Activated gamma-delta T cell treated with Interleukin-2 at 50 U/mL for 16 hours (primary cell): ENCODE measurements around the gene HSDL1.

Experiments
- DNase-seq: peaks from one replicate; pipeline ENCODE4 v3.0.0-alpha.2; 2020

Gene HSDL1

DNA sequence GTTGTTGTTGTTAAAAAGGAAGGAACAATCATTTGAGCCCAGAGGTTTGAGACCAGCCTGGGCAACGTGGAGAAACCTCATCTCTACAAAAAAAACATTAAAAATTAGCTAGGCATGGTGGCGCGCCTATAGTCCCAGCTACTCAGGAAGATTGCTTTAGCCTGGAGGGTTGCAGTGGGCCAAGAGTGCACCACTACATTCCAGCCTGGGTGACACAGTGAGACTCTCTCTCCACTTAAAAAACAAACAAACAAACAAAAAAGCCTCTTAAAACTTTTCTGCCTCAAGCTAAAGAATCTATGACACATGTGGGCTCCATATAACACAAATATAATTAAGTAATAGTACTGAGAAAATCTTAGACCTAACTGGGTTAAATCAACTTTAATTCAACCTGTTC lies 40.7 kb downstream of the HSDL1 start:
- no peak for DNase-seq

DNA sequence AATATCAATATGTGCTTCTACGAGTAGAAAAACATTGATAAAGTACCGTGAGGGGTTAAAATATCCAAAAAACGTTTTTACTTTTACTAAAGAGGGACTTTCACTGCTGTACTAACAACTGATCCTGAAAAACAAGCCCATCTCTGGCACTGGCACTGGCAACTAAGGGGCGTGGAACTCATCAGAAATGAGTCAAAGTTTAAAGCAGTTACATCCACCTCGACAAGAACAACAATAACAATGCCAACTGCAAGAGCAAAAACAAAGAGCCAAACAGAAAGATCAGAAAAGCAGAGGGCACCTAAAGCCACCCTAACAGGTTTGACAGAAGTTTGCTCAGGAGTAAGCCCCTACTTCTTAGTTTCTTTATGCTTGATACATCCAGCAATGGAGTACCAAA lies 41.3 kb downstream of the HSDL1 start:
- DNase-seq, result no peak

DNA sequence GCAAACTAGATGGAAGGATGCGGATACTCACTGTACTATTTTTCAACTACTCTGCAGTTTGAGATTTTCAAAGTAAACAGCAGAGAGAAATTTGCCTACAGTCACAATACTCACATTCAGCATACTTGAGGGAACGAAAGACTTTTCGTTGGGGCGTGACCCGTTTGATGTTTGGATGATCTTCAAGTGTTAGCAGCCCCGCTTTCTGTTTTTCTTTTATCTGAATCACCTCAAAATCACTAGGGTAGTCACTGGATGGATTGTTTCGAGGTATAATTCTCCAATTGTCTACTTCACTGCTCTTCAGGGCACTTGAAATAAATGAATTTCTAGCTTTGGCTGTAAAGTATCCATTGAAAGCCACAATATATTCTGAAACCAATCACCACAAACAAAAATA lies 46.0 kb downstream of the HSDL1 start:
- no peak for DNase-seq

DNA sequence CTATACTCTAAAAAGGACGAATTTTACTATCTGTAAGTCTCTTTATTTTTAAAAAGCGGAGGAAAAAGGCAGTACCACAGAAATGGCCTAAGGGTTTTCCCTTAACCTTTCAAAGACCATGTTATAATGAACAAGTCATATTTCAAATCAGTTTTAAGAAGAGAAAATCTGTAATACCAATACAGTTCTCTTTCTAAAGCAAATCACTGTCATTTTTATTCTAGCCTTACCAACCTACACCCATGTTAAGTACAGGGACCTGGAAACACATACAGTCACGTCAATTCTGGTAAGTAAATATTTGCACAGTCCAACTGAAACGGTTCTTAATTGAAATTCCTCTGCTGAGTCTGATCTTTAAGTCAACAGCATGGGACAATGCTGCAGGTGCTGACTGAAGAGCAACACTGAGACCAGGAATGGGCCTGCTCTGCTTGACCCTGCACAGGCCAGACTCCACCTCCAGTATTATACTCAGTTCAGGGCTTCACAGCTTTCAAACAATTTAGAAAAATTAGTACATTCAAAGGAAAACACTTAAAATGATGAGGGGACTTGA lies 48.5 kb downstream of the HSDL1 start:
- no peak for DNase-seq

DNA sequence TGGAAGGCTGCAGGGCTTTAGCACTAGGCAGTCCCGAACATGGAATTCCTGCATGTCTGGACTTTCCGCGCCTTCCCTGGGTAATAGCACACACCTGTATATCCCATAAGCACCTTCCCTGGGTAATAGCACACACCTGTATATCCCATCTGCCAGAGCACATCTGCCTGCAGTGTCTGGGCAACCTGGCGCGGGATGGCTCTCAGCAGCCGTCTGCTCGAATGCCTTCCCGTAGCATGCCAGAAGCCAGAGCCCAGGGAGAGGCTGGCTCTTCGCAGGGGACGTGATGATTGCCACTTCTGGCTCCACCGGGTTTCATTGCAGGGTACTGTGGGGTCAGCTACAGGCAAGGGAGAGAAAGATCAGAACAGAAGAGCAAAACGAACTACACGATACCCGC lies 49.5 kb downstream of the HSDL1 start:
- no peak for DNase-seq

DNA sequence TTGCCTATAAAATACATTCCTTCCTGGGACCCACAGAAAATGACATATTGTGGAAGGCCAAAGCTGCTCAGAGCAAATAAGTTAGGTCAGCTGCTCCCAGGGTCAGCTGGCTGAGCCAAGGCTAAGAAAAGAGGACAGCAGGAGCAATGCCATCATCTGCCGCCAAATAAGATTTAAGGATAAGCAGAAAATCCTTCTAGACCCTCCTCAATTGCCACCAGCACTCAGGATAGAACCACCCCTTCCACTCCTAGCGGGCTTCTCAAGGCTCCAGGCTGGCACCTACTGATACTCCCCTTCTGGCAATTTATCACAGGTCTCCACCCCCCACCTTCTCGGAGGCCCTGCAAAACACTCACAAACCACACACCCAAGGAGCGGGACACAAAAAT lies 51.1 kb downstream of the HSDL1 start:
- DNase-seq, result no peak

DNA sequence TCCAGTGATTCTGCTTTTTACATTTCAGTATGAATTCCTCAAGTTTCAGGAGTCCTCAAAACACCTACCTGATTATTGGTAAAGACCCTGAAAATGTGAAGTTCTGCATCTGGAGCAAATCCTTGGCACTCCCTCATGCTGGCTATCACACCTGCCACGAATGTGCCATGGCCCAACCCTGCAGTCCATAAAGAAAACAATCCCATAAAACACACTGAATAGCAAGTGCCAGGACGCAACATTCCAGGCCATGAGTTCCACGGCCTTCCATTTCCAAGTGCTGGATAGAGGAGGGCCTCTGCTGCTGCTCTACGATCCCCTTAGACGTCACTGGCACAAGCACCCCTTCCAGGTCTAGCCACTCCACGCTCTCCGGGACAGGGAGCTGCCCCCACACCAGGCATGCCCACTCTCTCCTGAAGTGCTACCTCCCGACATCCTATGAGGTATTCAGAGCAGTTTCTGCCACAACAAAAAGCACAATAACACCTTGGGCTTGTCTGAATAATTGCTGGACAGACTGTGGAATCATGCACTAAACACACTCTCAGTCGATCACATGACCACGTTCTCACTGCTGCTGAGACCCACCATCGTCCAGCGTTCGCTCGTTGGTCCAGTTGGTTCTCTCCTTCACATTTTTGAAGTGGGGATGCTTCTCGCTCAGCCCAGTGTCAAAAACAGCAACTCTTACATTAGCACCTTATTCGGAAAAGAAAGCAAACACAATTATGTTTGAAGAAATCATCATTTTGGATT lies 51.7 kb downstream of the HSDL1 start:
- no peak for DNase-seq

DNA sequence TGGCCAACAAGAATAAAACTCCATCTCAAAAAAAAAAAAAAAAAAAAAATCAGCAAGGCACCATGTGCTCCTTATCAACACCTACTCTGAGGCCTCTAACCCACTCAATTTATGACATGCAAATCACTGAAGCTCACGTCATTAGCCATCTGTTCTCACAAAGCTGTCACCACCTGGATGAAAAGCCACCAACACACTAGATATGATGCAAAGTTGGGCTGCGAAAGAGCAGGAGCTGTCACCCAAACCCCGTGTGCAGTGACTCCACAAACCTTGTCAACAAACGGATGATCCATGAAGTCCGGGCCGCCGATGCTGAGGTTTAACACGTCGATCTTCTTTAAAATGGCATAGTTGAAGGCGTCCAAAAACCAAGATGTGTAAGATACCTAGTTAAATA lies 53.5 kb downstream of the HSDL1 start:
- DNase-seq, result no peak

DNA sequence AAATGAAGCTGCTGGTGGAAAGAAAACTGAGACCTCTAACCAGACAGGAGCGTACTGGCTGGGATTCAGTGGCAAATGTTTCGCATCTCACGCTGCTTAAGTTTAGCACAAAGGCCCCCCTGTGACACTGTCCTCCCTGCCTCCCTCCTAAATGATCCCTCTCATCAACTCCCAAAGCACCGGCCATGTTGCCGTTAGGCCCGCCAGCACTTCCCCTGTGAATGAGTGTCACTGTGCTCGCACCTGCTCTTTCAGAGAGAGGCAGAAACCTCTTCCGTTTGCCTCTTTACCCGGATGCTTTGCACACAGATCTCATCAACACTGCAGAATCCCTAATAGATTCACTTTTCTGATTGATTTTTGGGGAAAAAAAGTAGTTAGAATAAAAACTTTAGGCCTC lies 54.8 kb downstream of the HSDL1 start:
- DNase-seq, result no peak

DNA sequence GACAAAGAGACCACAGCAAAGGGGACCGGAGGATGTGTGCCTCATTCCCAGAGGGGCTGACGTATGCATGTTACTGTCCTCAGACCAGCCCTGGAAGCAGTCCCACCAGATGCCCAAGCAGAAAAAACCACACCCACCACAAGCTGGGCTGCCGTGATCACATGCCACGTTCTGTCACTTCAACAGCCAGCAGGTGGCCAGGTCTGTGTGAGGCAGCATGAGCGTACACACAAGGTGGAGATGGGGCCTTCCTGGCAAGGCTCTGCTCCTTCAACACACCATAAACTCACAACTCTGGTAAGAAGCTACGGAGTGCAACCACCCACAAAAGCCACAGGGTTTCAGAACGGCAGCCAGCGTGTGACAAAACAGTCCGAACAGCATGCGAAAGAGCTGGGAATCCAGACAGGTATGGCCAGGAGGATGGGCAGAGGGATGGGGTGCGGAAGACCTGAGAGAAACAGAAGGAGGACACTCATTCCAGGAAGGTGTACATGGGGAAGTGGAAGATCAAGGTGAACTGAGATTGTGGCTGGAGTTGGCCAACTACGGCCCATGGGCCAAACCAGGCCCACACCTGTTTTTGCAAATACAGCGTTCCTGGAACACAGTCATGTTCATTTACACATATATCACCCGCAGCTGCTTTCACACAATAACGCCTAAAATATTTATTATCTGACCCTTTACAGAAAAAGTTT lies 56.1 kb downstream of the HSDL1 start:
- peak; percentile 41 for DNase-seq

DNA sequence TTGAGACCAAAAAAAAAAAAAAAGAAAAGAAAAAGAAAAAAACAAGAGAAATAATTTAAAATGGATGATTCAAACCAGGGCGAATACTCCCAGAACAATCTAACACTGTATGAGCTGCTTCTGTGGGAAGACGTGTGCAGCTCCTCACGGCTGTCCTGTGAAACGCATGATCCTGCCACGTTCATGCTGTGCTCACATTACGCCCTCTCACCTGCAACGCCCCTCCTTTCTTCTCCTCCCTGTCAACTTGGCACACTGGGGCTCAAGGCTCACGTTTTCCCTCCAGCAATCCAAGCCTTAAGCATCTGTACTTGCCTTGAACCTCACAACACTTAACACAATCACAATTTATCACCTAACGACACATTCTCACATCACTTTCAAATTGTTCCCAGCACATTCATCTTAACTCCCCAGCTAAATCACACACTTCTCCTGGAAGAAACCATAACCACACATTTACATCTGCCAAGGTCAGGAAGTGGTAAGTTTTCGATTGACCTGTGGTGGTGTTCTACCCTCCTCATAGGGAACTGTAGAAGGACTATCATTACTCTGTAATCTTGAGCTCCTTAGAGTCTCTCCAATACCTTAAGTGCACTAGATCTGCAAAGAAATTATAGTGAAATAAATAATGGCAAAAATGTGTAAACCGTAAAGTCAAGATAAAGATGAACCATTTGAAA lies 57.4 kb downstream of the HSDL1 start:
- DNase-seq, result no peak

DNA sequence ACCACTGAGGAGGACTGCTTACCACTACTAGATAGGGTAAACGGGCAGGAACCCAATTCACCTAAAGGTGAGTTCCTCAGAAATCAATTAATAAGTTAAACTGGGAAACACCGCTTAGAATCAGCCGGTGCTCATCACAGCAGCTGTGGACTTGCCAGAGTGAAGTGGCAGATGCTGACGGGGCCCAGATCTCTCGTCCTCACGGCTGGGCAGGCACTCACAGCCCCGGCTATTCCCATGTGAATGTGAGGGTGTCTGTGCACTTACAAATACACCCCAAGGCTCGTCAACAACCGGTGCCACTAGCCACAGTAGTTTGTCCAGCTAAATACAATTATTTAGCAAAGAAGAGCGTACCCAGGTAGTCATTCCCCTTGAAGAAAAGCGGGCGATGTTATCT lies 58.0 kb downstream of the HSDL1 start:
- no peak for DNase-seq

DNA sequence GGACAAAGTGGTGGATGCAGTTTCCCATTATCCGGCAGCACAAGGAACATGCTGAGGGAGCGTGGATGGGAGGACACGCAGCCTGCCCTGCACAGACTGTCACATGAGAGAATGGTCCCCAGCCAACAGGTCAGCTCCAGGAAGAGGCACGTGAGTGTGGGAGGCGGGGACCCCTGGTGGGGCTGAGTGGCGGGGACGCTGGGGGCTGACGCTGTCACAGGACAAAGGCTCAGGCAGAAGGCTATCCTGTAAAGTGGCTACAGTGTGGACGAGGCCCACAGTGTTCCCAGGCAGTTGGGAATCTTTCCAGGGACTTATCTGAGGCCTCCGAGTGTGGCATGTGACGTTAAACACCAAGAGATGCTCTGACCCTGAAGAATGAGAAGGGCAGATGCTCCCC lies 58.6 kb downstream of the HSDL1 start:
- no peak for DNase-seq

DNA sequence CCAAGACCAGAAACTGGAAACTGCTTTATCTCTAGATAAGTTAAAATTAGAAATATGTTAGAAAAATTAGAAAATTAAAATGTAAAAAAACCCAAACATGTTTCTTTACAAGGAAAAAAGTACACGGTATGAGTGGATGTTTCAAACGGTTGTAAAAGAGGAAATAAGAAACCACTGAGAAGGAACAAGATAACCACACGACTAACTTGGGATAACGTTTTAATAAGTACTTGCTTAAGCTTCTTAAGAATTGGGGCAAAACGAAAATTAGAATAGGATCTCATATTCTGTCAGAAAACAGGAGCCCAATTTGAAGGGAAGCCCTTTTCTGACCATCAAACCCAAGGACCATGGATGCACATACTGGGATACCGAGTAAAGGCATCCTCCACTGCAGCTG lies 59.2 kb downstream of the HSDL1 start:
- no peak for DNase-seq

DNA sequence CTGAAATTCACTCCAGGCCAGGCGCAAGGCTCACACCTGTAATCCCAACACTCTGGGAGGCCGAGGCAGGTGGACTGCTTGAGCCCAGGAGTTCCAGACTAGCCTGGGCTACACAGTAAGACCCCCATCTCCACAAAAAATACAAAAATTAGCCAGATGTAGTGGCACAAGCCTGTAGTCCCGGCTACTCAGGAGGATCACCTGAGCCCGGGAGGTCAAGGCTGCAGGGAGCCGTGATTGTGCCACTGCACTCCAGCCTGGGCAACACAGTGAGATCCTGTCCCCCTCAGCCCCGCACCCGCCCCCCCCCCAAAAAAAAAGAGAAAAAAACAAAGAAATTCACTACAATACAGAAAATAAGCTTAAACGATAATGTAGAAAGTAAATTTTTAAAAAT lies 59.7 kb downstream of the HSDL1 start:
- DNase-seq, result no peak

DNA sequence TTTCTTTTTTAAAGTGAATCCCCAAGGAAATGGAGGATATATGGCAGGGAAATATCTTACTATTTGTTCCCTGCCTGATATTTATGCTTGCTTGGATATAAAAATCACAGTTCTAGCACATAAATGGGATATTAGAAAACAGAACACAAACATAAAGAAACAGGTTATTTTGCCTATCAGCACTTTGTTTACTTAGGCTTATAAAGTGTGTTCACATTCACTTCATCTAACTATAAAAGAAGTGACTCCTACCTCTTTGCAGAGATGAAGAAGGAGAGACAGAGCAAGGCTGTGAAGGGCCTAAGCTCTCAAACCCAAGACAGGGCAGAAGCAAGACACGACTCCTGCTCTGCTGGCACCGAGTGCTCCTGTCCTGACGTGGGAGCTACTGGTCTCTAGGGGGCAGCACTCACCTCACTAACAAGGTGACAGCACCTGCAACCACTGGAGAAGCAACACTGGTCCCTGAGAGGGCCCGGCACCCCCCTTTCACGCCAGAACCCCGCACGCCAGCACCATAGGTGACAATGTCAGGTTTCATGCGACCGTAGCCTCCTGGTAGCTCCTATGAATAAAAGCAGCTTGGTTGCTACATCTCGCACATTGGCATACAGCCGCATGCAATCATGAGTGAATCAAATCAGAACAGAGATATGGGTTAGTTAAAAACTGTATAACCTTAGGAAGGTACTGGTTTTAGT lies 60.3 kb downstream of the HSDL1 start:
- peak; percentile 65 for DNase-seq

DNA sequence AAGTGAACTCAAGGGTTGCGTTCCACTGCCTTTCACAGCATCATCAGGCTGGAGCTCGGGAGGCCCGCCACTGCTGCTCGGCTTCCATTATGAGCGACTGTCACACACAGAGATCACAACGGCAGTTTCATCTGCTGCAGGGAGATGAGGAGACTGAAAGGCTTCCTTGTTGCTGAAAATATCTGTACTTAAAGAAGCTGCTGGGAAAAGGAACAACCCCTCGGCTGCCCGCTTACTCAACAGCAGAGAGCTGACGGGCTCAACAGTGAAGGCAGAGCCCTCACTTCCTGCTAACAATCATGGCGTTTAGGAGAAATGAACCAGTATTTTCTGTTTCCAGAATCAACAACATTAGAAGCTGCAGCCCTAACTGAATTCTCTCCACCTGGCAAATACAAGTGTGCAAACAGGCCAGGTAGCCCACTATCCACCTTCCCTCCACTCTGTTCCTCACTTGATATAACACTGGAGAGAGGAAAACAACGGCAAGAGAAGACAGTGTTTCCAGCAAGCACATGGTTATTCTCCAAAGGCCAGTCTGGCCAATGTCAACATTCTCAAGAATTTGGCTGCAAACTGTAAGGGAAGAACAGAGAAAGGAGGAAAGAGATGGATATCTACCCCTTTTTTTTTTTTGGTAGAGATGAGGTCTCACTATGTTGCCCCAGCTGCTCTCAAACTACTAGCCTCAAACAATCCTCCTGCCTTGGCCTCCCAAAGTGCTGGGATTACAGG lies 62.0 kb downstream of the HSDL1 start:
- no peak for DNase-seq

DNA sequence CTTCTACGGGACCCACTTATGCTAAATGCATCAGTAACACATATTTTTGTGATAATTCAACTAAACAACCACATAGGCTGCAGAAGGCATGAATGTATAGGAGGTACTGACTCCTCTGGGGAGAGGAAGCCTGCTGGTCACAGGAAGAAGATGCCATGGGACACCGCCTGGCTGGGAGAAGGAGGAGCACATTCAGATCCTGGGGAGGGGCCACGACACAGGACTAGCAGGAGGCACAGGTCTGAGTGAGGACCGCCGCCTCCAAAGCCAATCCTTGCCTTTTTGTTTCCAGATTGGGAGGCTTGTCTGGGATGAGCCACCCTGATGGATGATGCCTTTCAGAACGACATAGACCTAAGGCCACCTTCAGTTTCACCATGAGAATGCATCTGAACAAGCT lies 62.9 kb downstream of the HSDL1 start:
- no peak for DNase-seq

DNA sequence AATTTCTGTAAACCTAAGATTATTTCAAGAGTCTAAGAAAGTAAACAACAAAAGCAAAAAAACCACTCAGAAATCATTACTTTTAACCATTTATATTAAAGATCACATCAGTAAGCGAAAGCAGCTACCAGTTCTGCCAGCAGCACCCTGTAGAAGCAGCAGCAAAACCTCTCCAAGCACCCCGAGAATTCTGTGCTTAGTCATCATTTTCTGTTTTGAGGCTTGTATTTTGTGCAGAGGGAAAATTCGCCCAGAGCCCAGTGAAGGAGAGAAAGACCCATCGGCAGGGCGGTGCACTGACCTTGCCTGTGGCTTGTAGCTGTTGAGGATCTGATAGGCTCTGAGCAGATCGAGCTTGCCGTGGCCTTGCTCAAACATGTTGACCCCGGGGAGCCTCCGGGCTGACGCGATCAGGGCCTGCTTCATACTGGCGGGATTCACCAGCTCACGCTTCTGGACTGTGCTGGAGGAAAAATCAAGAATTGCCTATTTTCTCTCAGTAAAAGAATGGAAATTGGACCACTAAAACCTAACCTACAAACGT lies 63.5 kb downstream of the HSDL1 start:
- no peak for DNase-seq

DNA sequence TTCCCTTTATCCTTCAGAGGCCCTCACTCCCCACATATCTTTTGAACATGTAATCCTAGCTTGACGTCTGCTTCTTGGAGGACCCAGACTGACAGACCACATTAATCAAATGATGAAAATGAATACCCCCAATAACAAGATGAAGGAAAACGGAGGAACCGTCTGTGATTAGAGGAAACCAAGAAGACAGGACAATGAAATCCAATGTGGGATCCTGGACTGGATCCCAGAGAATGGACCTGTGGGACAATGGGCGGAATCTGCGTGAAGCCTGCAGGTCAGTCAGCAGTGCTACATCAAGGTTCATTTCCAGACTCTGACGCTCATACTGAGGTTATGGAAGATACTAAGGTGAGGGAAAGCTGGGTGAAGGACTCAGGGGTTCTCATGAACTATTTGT lies 64.2 kb downstream of the HSDL1 start:
- no peak for DNase-seq

DNA sequence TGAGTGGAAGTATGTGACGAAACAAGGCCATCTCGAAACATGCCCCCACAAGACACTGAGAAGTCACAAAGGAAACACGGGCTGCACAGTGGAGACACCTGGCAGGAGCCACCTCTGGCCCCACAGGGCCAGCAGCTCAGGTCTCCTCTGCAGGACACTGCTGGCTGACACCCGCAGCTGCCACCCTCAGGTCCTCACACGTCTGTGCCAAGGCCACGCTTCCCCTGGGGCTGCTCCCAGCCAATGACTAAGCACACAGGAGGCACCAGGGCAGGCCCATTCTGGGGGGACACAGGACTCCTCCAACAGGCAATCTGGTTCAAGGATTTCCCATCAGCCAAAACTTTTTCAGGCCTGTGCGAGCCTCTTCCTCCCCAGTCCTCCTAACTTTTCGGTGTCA lies 64.6 kb downstream of the HSDL1 start:
- no peak for DNase-seq

DNA sequence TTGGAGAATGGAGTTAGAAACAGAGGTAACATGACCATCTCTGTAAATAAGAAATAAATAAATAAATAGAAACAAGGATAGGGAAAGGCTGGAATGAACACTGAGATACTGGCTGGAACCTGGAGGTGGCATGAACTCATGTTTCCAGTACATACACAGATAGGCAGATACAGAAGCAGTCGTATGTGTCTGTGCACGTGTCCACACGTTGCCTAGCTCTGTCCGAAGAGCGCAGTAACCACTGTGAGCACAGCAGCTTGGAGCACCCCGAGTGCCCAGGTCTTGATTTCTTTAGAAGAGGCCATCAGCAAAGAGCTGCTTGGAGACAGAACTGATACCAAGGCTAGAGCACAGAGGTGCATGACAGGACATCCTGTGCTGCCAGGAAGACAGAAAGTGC lies 65.3 kb downstream of the HSDL1 start:
- no peak for DNase-seq
